Measurements from ENCODE around the gene PRB2.
"Not testable (repeated sequence)": the region's sequence is repeated elsewhere in the genome, so short reads cannot be mapped to it uniquely, and the experiment has no call there.

PRB2 gene

DNA sequence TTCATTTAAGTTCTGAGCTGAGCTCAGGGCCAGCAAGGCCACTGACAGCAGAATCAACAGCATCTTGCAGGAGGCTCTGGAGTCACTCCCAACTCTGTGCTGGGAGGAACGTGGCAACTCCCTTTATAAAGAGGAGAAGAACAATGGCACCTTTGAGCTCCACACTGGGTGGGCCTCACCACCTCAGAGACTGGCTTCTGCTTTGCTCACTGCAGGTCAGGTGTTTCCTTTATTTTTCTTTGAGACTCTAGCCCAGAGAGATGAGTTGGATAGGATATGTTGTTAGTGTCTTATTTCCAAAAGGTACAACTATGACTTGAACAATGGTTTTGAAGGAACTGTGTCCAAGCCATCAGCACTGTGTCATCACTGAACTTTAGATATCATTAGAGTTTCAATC, at the start of gene PRB2:
Gene PRB2, minus strand, starts transcription at position 101 of the 400 bp plus-strand sequence. Its CDS starts 38 bp downstream, at position 63.
- ATAC-seq, DNase-seq: not testable (repeated sequence)

GRCh38 chr12:11437966-11438365, 42.6 kb upstream of the PRB2 start:
- DNase-seq (no peak), ATAC-seq (no peak)

GRCh38 chr12:11433664-11434063, 38.3 kb upstream of the PRB2 start:
- no peak for DNase-seq
- no peak for ATAC-seq

GRCh38 chr12:11431486-11431885, 36.1 kb upstream of the PRB2 start:
- no peak for ATAC-seq
- peak; percentile 27 for DNase-seq

GRCh38 chr12:11427341-11427740, 32.0 kb upstream of the PRB2 start:
- DNase-seq (no peak), ATAC-seq (no peak)

GRCh38 chr12:11412731-11413130, 17.4 kb upstream of the PRB2 start:
- no peak for ATAC-seq
- no peak for DNase-seq

DNA sequence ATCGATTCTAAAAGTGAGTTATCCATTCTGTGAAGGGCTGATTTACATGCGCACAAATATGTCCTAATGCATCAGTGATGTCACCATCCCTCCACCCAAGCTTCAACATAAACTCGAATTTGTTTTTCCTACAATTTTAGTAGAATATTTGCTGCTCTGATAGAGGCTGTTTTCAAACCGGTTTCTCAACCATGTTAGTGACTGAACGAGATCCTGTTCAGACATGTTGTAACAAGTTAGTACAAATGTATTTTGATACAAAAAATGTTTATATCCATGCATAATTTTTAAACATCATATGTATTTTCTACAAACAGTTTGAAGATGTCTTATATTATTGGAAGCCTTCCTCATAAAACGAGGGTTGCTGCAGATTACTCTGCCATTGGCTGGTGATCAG, 12.7 kb upstream of the PRB2 start:
- ATAC-seq, result no peak
- no peak for DNase-seq

DNA sequence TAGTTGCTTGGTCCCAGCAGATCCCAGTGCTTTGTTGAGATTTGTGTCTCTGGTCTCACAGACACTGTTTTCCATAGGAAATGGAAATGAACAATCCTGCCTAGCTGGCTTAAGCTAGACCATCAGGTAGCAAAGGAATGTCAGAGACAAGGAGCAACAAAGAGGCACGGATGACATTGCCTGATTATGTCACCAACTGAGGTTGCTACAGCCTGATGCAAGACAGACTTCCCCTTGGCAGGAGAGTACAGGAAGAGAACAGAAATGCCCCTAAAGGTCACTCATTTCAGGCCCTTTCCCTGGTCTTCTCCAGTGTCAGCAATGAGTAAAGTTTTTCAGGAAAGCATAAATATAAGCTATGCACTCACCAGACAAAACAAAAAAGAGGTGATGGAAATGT, 2.0 kb upstream of the PRB2 start:
- no peak for ATAC-seq
- no peak for DNase-seq

- DNase-seq, ATAC-seq: not testable (repeated sequence)
Measured at GRCh38 chr12:11391456-11391855, 3.9 kb downstream of the PRB2 start.

DNA sequence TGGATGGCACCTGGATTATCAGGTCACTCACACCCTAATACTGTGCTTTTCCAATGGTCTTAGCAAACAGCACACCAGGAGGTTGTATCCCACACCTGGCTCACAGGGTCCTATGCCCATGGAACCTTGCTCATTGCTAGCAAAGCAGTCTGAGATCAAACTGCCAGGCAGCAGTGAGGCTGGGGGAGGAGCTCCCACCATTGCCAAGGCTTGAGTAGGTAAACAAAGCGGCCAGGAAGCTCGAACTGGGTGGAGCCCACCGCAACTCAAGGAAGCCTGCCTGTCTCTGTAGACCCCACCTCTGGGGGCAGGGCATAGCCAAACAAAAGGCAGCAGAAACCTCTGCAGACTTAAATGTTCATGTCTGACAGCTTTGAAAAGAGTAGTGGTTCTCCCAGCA, 17.9 kb downstream of the PRB2 start:
- not testable (repeated sequence) for ATAC-seq, DNase-seq

DNA sequence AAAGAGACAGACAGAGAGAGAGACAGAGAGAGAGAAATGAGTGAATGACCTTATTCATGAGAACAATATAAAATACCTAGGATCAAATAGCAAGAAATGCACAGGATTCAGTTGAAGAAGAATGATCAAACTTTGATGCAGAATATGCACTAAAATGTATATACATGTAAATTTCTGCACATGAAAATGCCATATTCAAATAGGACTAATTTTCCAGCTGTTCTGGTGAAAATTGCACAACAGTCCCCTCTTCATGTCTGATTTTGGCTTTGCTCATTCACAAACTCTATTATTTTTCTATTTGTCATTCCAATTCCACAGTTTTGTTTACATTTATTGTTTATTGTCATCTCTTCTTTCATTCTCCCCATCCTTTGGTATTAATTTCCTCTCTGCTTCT, 34.2 kb downstream of the PRB2 start:
- ATAC-seq (no peak), DNase-seq (no peak)

DNA sequence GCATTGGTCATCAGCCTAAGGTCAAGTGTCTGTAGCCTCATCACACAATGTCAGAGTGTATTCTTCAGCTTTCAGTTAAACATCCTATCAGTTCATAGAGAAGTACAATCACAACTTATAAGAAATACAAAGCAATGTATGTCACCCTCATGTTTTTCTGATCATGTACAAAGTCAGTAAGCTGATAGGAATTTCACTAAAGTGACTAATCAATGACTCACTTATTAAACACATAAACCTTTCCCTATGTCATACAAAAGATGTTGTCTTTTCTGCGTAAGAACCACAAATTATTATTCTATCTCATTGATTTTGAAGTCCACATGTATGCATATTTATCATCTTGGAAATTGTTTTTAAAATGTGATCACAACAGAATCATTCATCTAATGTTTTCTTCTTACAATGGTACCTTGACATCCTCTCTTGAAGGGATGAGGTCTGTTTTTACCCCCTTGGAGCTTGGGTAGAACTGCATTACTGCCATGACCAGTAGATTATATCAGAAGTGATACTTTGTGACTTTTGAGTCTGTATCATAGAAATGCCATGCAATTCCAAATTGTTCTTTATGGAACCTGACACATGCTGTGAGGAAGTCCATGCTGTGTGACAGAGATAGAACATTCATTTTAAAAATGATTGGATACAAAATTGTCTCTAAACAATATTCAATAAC, 35.0 kb downstream of the PRB2 start:
- ATAC-seq, DNase-seq: not testable (repeated sequence)

- not testable (repeated sequence) for ATAC-seq, DNase-seq
Measured at GRCh38 chr12:11351736-11352135, 43.6 kb downstream of the PRB2 start.

GRCh38 chr12:11348439-11348838, 46.9 kb downstream of the PRB2 start:
- ATAC-seq, result no peak
- no peak for DNase-seq

GRCh38 chr12:11347810-11348209, 47.6 kb downstream of the PRB2 start:
- DNase-seq (no peak), ATAC-seq (no peak)

- ATAC-seq, result no peak
- DNase-seq, result no peak
Measured at GRCh38 chr12:11344500-11344899, 50.9 kb downstream of the PRB2 start.

Measured in stimulated activated naive CD8-positive, alpha-beta T cell treated with anti-CD3 and anti-CD28 coated beads, Interleukin-15, Interleukin-2, amounts not matched to agents 100 U/mL and 50 U/mL, for 24 hours (primary cell).